GM10266 (cell line): ENCODE results near the gene RECQL5.
A peak's percentile ranks its signal among the peaks of the same experiment; 100 is the strongest.

Source experiments
- DNase-seq: peaks from one replicate; pipeline ENCODE4 v3.0.0; 2012; ENCODE audit errors: extremely low spot score
- TF ChIP-seq, protein P1 (sequence below): IDR thresholded peaks from 2 replicates; pipeline ENCODE4 v1.5.1; 2012; ENCODE audit warnings: mild to moderate bottlenecking, low read depth; ENCODE audit not compliant: control insufficient read depth, insufficient read depth; ENCODE audit errors: missing control alignments

Gene RECQL5

DNA sequence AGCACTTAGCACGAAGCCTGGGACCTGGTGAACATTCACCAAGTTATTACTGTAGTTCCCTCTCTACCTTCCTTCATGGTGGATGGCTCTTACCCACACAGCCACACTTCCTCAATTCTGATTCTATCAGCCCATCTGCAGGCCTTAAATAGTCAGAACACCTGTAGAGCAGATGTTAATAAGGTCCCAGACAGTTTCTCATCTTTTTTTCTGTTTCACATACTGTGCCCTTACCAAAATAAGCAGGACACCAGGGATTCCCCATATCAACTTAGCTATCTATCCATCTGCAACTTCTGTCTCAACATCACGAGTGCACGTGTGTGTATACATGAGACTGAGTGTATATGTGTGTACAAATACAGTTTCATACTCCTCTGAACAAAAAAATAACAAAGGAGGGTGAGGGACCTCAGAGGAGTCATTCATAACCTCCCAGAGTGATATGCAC, 2.8 kb downstream of the RECQL5 start:
- TF ChIP-seq, protein P1, sequence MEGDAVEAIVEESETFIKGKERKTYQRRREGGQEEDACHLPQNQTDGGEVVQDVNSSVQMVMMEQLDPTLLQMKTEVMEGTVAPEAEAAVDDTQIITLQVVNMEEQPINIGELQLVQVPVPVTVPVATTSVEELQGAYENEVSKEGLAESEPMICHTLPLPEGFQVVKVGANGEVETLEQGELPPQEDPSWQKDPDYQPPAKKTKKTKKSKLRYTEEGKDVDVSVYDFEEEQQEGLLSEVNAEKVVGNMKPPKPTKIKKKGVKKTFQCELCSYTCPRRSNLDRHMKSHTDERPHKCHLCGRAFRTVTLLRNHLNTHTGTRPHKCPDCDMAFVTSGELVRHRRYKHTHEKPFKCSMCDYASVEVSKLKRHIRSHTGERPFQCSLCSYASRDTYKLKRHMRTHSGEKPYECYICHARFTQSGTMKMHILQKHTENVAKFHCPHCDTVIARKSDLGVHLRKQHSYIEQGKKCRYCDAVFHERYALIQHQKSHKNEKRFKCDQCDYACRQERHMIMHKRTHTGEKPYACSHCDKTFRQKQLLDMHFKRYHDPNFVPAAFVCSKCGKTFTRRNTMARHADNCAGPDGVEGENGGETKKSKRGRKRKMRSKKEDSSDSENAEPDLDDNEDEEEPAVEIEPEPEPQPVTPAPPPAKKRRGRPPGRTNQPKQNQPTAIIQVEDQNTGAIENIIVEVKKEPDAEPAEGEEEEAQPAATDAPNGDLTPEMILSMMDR, result no peak
- DNase-seq, result peak; percentile 42

DNA sequence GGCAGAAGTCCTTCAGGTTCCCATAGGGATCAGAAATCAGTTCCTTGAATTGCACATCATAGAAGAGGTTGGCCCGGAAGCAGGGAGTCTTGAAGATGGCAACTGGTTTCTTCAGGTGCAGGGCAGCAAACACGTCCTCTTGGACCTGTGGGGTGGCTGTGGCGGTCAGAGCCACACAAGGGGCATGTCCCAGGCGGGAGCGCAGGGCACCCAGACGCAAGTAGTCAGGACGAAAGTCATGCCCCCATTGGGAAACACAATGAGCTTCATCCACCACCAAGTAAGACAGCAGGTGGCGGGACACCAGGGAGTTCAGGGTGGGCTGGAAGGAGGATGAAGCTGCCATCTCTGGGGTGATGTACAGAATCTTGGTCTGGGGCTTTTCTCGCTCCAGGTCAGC, 4.4 kb downstream of the RECQL5 start:
- no peak for DNase-seq
- TF ChIP-seq, protein P1, result no peak

DNA sequence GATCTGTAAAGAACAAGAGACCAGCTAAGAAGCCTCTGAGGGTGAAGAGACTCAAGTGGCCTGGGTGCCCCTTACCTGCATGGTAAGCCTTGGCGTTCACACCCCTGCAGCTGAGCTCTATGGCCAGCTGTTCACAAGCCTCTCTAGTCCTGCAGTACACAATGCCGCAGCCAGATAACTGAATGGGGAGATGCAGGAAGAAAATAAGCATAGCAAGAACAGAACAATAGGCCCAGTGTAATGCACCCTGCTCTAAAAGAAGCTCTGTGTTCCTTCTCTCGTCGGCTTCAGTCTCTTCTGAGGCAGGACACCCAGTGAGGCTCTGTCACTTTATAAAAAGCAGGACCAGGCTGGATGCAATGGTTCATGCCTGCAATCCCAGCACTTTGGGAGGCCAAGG, 5.4 kb downstream of the RECQL5 start:
- TF ChIP-seq, protein P1, result no peak

DNA sequence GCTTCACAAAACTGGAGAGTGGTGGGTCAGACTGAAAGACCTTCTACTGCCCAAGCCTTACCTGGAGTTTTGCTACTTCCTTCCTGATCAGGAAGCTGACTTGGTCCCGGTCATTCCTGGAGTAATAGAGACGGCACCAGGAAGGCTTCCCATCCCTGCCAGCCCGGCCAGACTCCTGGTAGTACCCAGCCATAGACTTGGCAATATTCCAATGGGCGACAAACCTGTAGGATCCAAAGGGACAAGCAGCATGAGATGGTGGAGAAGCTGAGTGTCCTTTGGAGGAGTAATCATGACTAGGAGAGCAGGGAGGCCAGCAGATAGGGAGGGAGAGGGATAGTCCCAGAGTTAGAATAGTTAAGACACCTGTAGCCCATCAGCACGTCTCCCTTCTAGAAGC, 8.7 kb downstream of the RECQL5 start:
- DNase-seq, result no peak
- TF ChIP-seq, protein P1, result no peak

More for the DNA sequence above, 5.4 kb downstream of the RECQL5 start:
- no peak for DNase-seq

DNA sequence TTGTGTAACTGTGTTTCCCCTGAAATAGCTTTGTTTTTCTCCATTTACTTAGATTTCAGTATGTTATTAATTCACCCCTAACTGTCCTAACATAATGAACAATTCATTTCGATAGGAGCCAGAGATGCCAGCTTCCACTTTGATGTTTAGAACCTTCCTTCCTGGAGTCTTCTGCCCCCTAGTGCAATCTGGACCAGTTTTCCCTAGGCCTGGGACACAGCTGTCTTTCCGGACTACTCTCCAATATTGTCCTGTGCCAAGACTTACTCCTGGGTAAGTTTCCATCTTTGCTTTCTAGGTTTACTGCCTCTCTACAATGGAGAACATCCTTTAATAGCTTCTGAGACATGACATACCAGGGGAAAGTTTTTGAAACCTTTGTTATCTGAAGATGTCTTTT, 12.8 kb downstream of the RECQL5 start:
- no peak for DNase-seq
- TF ChIP-seq, protein P1, result no peak

DNA sequence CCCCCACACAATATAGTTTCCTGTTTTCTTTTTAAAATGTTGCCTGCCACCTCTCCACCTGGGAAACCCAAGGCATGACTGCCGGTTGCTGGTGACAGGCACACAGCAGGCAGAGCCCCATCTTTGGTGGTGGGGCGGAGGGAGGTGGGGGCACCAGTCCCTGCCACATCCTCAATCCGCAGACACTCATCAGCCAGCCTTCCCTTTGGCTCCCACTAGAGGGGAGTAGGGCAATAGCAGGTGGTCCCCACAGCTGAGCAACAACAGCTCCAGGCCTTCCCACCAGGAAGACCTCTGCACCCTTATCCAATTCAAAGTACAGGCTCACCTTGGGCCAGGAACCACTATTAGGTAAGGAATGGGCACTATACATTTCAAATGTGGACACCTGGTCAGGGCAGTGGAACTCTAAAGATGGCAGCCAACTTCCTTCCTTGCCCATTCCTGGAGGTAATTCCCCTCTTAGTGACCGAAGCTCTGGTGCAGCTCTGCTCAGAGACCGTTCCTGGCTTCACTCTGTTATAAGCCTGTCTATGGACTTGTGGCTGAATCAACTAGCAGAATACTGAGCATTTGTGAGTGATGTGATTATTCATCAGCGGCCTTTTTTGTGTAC, 13.9 kb downstream of the RECQL5 start:
- DNase-seq, result no peak
- TF ChIP-seq, protein P1, result peak; percentile 56

DNA sequence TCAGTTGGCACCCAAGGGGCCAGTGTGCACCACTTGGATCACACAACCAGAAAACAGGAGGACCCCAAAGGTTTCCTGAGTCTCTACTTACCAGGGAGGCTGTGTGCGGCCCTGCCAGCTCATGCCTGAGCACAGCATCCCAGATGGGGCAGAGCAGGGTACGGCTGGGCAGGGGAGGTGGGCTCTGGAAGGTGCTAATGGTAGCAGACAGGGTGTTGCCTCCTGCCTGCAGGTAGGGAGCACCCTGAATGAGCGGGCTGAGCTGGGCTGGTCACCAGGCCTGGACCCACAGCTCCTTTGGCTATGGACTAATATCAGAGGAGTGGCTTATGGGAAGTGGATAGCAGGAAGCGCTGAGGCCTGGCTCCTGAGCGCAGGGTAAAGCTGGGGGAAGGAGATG, 14.6 kb downstream of the RECQL5 start:
- TF ChIP-seq, protein P1, result no peak
- no peak for DNase-seq
